K562 (cell line): ENCODE measurements around the gene LAMTOR4. TPM values are rescaled to one million over a fixed set of nuclear protein-coding genes. Genes with fewer than 3 reads are reported as not detected.
A peak's percentile ranks its signal among the peaks of the same experiment; 100 is the strongest.

Source experiments
- ASH1L ChIP-seq: fragments of 450-650 bp; IDR thresholded peaks from 2 replicates; pipeline ENCODE4 v1.6.1; 2018; ENCODE audit warnings: borderline replicate concordance, mild to moderate bottlenecking, low read depth; ENCODE audit not compliant: partially characterized antibody
- ATF2 ChIP-seq: sonication (generic); formaldehyde crosslinking; IDR thresholded peaks from 2 replicates; pipeline ENCODE4 v1.8.1; 2022; ENCODE audit warnings: missing genetic modification reagents
- ATF6 ChIP-seq: sonication (generic); formaldehyde crosslinking; IDR thresholded peaks from 2 replicates; pipeline ENCODE4 v1.4.0; 2020; ENCODE audit warnings: mild to moderate bottlenecking, missing genetic modification reagents
- E2F5 ChIP-seq: sonication (generic); formaldehyde crosslinking; IDR thresholded peaks from 2 replicates; pipeline ENCODE4 v1.8.0; 2022; ENCODE audit warnings: mild to moderate bottlenecking, missing genetic modification reagents
- FOXA3 ChIP-seq, 2 experiments: fragments of 450-650 bp in 1 of 2; sonication (generic) in 1 of 2; formaldehyde crosslinking; IDR thresholded peaks in 1 of 2; conservative IDR thresholded peaks in 1 of 2; 2 replicates each; pipeline versions ENCODE4 v1.4.0 to v1.8.0; 2020 to 2022; ENCODE audit warnings: mild to moderate bottlenecking in 2 of 2, missing genetic modification reagents in 1 of 2
- FOXK2 ChIP-seq, 2 experiments: fragments of 450-650 bp; IDR thresholded peaks in 1 of 2; conservative IDR thresholded peaks in 1 of 2; 2 replicates each; pipeline ENCODE4 v1.6.1; 2016; ENCODE audit warnings: low read depth in 2 of 2, mild to moderate bottlenecking in 1 of 2
- GATAD2B ChIP-seq: fragments of 450-650 bp; IDR thresholded peaks from 2 replicates; pipeline ENCODE4 v1.6.1; 2017; ENCODE audit warnings: mild to moderate bottlenecking, borderline replicate concordance
- HOXB6 ChIP-seq: fragments of 250-450 bp; sonication (Bioruptor Pico); IDR thresholded peaks from 2 replicates; pipeline ENCODE4 v1.5.1; 2022; ENCODE audit warnings: mild to moderate bottlenecking, borderline replicate concordance
- HSF4 ChIP-seq: fragments of 250-450 bp; sonication (Bioruptor Pico); IDR thresholded peaks from 2 replicates; pipeline ENCODE4 v2.1.2; 2022; ENCODE audit warnings: mild to moderate bottlenecking, moderate library complexity, borderline replicate concordance
- MAFG ChIP-seq: fragments of 450-650 bp; conservative IDR thresholded peaks from 2 replicates; pipeline ENCODE4 v1.6.1; 2016; ENCODE audit warnings: missing genetic modification characterization, missing compliant biosample characterization
- NUFIP1 ChIP-seq: fragments of 450-650 bp; IDR thresholded peaks from 2 replicates; pipeline ENCODE4 v1.6.1; 2018; ENCODE audit not compliant: partially characterized antibody
- PRMT5 ChIP-seq: sonication (generic); formaldehyde crosslinking; IDR thresholded peaks from 2 replicates; pipeline ENCODE4 v1.5.0; 2020; ENCODE audit warnings: missing genetic modification reagents
- PRPF4 ChIP-seq: fragments of 200-400 bp; formaldehyde crosslinking; IDR thresholded peaks from one replicate; pipeline ENCODE4 v1.6.1; 2017; ENCODE audit warnings: low read length, low read depth, mild to moderate bottlenecking; ENCODE audit not compliant: insufficient read depth, poor library complexity, severe bottlenecking
- PYGO2 ChIP-seq: fragments of 450-650 bp; IDR thresholded peaks from 2 replicates; pipeline ENCODE4 v1.6.1; 2016; ENCODE audit warnings: mild to moderate bottlenecking, missing genetic modification characterization, moderate library complexity, missing compliant biosample characterization
- RBM22 ChIP-seq: fragments of 200-400 bp; formaldehyde crosslinking; IDR thresholded peaks from 2 replicates; pipeline ENCODE4 v1.6.1; 2018; ENCODE audit warnings: low read length, low read depth; ENCODE audit not compliant: poor library complexity, severe bottlenecking
- SIX5 ChIP-seq, 2 experiments: IDR thresholded peaks; 2 replicates each; pipeline ENCODE4 v1.6.1; 2011; ENCODE audit warnings: low read length in 2 of 2, borderline replicate concordance in 1 of 2, low read depth in 1 of 2, mild to moderate bottlenecking in 1 of 2, moderate library complexity in 1 of 2; ENCODE audit not compliant: insufficient read depth in 1 of 2
- SNAPC5 ChIP-seq: fragments of 250-450 bp; sonication (Bioruptor Pico); IDR thresholded peaks from 2 replicates; pipeline ENCODE4 v1.8.0; 2021; ENCODE audit warnings: moderate library complexity, mild to moderate bottlenecking, inconsistent platforms
- TAF1 ChIP-seq: IDR thresholded peaks from 2 replicates; pipeline ENCODE4 v1.6.1; 2011; ENCODE audit warnings: mild to moderate bottlenecking, low read length, moderate library complexity; ENCODE audit not compliant: insufficient read depth, control insufficient read depth, severe bottlenecking; ENCODE audit errors: extremely low read depth
- TAF15 ChIP-seq: fragments of 200-400 bp; formaldehyde crosslinking; IDR thresholded peaks from 2 replicates; pipeline ENCODE4 v1.6.1; 2017; ENCODE audit warnings: mild to moderate bottlenecking, low read depth, low read length, moderate library complexity
- ZNF124 ChIP-seq: sonication (generic); formaldehyde crosslinking; IDR thresholded peaks from 2 replicates; pipeline ENCODE4 v1.8.1; 2022; ENCODE audit warnings: missing genetic modification reagents
- ZNF644 ChIP-seq: fragments of 200-800 bp; sonication (Bioruptor generic); IDR thresholded peaks from 2 replicates; pipeline ENCODE4 v1.6.1; 2016; ENCODE audit warnings: low read depth, missing genetic modification characterization, missing compliant biosample characterization
- polyA plus RNA-seq, 8 experiments: library from polyadenylated mRNA; depleted of rRNA in 4 of 8; stranded (reverse) in 5 of 8; unstranded in 3 of 8; fragments of >200 nt; fragmentation: Nextera tagmentation in 2 of 8; fragmentation: Illumina TruSeq in 1 of 8; extraction: Ambion mirVana in 2 of 8; extraction: Trizol in 1 of 8; gene quantifications; 2 replicates each; pipeline versions ENCODE4 v1.2.1 to v1.2.3, GENCODE V29; 2011 to 2014; ENCODE audit warnings: inconsistent platforms in 1 of 8, missing spikeins in 1 of 8
- total RNA-seq, 7 experiments: library from RNA; depleted of rRNA in 6 of 7; stranded (reverse); fragments of >200 nt in 6 of 7; fragmentation: Illumina TruSeq in 2 of 7; extraction: Trizol in 2 of 7; gene quantifications; 2 replicates each; pipeline versions ENCODE4 v1.2.1 to v1.2.3, GENCODE V29; 2011 to 2021; ENCODE audit warnings: low replicate concordance in 1 of 7

The LAMTOR4 gene
- total and polyA plus RNA-seq, 9 of the 15 experiments (the other 6 are each of a cell fraction or from before 2014, with no cell fraction given) = 79.6 to 314 (median 195) TPM

- TF ChIP-seq ZNF644 (no peak), MAFG (tag) (no peak), ASH1L (no peak), ATF6 (CRISPR knock-in tag) (peak; percentile 92), SIX5 (IDR thresholded peaks at IDR 0.05; ENCODE audit: borderline replicate concordance in 1 of 2, insufficient read depth in 1 of 2, low read depth in 1 of 2, low read length in 2 of 2) (no peak), HSF4 (no peak), FOXK2 (conservative IDR thresholded peaks at IDR 0.05 in 1 of 2, IDR thresholded peaks at IDR 0.05 in 1 of 2; ENCODE audit: low read depth in 2 of 2) (no peak), TAF1 (no peak), NUFIP1 (no peak), PYGO2 (no peak), PRMT5 (0 out of 2 replicates have a peak, but pooled peaks have one; percentile 65), GATAD2B (no peak), FOXA3 (CRISPR knock-in tag; conservative IDR thresholded peaks at IDR 0.05 in 1 of 2, IDR thresholded peaks at IDR 0.05 in 1 of 2) (no peak), SNAPC5 (CRISPR knock-in tag) (no peak), E2F5 (CRISPR knock-in tag) (peak; percentile 84; the same call in 1 of the 2 replicates), TAF15 (no peak), PRPF4 (no peak), RBM22 (no peak), ATF2 (CRISPR knock-in tag) (no peak; the same call in 1 of the 2 replicates), ZNF124 (no peak), HOXB6 (CRISPR knock-in tag) (no peak)
These were observed 28.6 kb downstream of the LAMTOR4 start, which contains the start of the genes GPC2 and STAG3 (continued) for GRCh38 chr7:100177045-100178001.
